Right lobe of liver (tissue), 4 donors: ENCODE results near the gene FGFBP1.

Source experiments
- POLR2A ChIP-seq: fragments of 450-650 bp; IDR thresholded peaks from one replicate; pipeline ENCODE4 v1.6.1; 2017; ENCODE audit warnings: antibody characterized with exemption, mild to moderate bottlenecking
- TF ChIP-seq, protein P1 (sequence below), 4 donors: fragments of 200-600 bp in 3 of 4; fragments of 450-650 bp in 1 of 4; IDR thresholded peaks; one replicate each; pipeline versions ENCODE4 v1.5.1 to v1.8.0; 2016 to 2022; ENCODE audit warnings: antibody characterized with exemption in 4 of 4, mild to moderate bottlenecking in 2 of 4
- donor health status: DM: no; HTN: no; CAD: no.
- donor health status: DM: no; HTN: no; CAD: no.
- donor health status: DM: no; HTN: yes; CAD: no.

DNA sequence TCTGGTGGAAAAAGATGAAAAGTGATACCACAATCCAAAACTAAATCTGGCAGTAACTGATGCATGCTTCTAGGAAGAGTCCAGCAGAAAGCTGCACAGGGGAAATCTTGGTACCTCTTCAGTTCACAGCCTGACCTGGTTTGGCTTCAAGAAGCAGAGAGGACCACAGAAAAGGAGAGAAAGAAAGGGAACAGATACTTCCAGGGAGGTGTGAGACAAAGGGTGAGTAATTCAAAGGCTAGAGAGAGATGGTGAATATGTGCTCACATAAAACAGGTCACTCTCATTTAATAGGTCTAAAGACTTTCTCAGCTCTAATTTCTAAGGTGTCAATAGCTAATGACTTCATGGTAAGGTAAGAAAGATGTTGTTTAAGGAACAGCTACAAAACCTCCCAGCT, 13.2 kb upstream of the FGFBP1 start:
- TF ChIP-seq, protein P1, sequence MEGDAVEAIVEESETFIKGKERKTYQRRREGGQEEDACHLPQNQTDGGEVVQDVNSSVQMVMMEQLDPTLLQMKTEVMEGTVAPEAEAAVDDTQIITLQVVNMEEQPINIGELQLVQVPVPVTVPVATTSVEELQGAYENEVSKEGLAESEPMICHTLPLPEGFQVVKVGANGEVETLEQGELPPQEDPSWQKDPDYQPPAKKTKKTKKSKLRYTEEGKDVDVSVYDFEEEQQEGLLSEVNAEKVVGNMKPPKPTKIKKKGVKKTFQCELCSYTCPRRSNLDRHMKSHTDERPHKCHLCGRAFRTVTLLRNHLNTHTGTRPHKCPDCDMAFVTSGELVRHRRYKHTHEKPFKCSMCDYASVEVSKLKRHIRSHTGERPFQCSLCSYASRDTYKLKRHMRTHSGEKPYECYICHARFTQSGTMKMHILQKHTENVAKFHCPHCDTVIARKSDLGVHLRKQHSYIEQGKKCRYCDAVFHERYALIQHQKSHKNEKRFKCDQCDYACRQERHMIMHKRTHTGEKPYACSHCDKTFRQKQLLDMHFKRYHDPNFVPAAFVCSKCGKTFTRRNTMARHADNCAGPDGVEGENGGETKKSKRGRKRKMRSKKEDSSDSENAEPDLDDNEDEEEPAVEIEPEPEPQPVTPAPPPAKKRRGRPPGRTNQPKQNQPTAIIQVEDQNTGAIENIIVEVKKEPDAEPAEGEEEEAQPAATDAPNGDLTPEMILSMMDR (IDR thresholded peaks at IDR 0.05) = no peak
- no peak for TF ChIP-seq POLR2A
